ENCODE data around the gene SNUPN. TPM values are rescaled to one million over a fixed set of nuclear protein-coding genes. Genes with fewer than 3 reads are reported as not detected.

SNUPN gene
- total RNA-seq, 2 donors from 2014 or later: 13.7 to 17.3 TPM

DNA sequence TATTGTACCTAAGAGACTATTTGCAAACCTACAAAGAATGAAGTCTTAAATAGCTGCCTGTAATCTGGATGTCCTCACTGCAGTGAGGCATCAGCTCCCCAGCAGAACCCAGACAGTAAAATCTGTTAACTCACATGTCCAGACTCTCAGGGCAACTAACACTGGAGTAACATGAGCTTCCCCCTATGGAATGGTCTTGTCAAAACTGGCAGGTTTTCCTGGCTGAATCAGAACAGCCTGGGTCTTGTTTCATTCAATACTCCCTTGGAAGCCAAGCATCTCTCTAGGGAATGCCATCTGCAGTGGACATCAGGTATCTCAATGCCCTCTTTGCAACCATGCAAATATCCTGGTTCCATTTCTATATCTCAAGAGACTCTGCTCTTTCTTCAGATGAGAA is 70.8 kb downstream of the SNUPN start:
- Histone ChIP-seq H3K27ac (no peak overlapping the region), H3K4me1 (peaks cover 0 to 13% of the 10 kb centered on the region in 2 donors), H3K4me3 (no peak overlapping the region), H3K36me3 (no peaks in the 10 kb centered on the region), H3K27me3 (no peaks in the 10 kb centered on the region), H3K9me3 (no peaks in the 10 kb centered on the region)
- TF ChIP-seq CTCF (IDR thresholded peaks at IDR 0.05): no peak
- DNase-seq (ENCODE audit: low spot score): no peak

DNA sequence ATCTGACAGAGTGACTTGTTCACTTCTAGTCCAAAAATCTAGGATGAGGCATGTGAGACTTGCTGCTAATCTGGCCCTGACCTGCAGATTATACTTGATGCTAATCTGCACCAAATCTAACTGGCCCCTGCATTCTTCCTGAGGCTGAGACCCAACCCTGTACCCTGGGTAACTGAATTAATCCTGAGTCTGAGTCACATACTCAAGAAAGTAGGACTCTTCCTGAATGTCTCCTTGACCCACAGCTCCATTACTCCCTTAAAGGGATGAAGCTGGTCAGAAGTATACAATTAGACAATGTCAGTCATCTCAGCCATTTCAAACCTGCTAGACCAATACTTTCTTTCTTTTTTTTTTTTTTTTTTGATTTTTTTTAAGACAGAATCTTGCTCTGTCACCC is 71.9 kb downstream of the SNUPN start:
- Histone ChIP-seq H3K4me1 (peaks cover 0 to 13% of the 10 kb centered on the region in 2 donors), H3K36me3 (no peaks in the 10 kb centered on the region), H3K27me3 (no peaks in the 10 kb centered on the region), H3K4me3 (no peak overlapping the region), H3K27ac (no peak overlapping the region), H3K9me3 (no peaks in the 10 kb centered on the region)
- no peak for TF ChIP-seq CTCF (IDR thresholded peaks at IDR 0.05)
- no peak for DNase-seq (ENCODE audit: low spot score)

GRCh38 chr15:75551091-75551490 is 74.4 kb downstream of the SNUPN start:
- no peak overlapping the region for H3K4me3 ChIP-seq
- peaks cover 0 to 22% of the 10 kb centered on the region in 2 donors for H3K4me1 ChIP-seq
- no peaks in the 10 kb centered on the region for H3K36me3 ChIP-seq
- no peak for TF ChIP-seq CTCF (IDR thresholded peaks at IDR 0.05)
- no peaks in the 10 kb centered on the region for H3K9me3 ChIP-seq
- H3K27ac ChIP-seq: no peak overlapping the region
- no peak for DNase-seq (ENCODE audit: low spot score)
- H3K27me3 ChIP-seq: no peaks in the 10 kb centered on the region

Other genes starting within 250 kb of the SNUPN start
- 10 to 100 TPM; 16.0 to 25.5 TPM for gene SIN3A, start 174.0 kb downstream of the SNUPN start, total RNA-seq
- 1 to 10 TPM; 9.6 to 9.9 TPM for gene PTPN9, start 46.4 kb downstream of the SNUPN start, total RNA-seq
- gene IMP3, start 14.5 kb upstream of the SNUPN start, total RNA-seq: 100 to 1,000 TPM in 1 of 2 donors, 10 to 100 TPM in 1; 71.2 to 119 TPM
- gene SNX33, start 22.2 kb upstream of the SNUPN start, total RNA-seq: 10 to 100 TPM; 10.3 to 20.5 TPM
- 10 to 100 TPM; 32.6 to 55.6 TPM for gene CSPG4, start 87.1 kb upstream of the SNUPN start, total RNA-seq
- 10 to 100 TPM; 19.3 to 30.4 TPM for gene UBE2Q2, start 217.7 kb upstream of the SNUPN start, total RNA-seq